ENCODE results near the gene ARAP2. TPM values are rescaled to one million over a fixed set of nuclear protein-coding genes. Genes with fewer than 3 reads are reported as not detected.
"Not testable (repeated sequence)": the region's sequence is repeated elsewhere in the genome, so short reads cannot be mapped to it uniquely, and the experiment has no call there.

The ARAP2 gene
- total and polyA plus RNA-seq, 4 donors: 0.26 to 22.7 (median 12.5) TPM

DNA sequence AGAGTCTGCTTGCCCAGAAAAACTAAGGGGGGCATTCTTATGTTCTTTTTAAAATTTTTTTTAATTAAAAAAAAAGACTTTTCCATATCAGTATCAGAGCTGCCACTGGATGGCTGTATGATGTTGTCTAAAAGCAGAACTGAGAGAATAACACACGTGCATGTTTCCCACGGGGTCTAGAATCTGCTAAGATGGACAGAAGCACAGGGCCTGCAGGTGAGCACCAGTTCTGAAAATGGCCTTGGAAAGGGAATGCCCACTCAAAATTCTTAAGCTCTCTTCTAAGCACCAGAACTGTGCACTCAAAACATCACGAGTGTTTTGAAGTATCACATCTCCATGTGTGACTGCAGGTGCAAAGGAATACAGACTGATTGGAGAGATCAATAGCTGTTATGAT is 61.1 kb downstream of the ARAP2 start:
- H3K4me1 ChIP-seq (ENCODE audit: control insufficient read depth in 1 of 2, insufficient read depth in 2 of 2, low read length in 2 of 2): no peaks in the 10 kb centered on the region
- ATAC-seq (ENCODE audit: low FRiP score): no peak
- no peaks in the 10 kb centered on the region for H3K27me3 ChIP-seq (ENCODE audit: control insufficient read depth in 1 of 2, insufficient read depth in 2 of 2, low read length in 1 of 2)
- intact Hi-C loops (cut with DNase I): no loop called here
- no peak for DNase-seq
- no peaks in the 10 kb centered on the region for H3K36me3 ChIP-seq (ENCODE audit: control insufficient read depth in 1 of 2, insufficient read depth in 2 of 2, low read length in 1 of 2)
- H3K27ac ChIP-seq (ENCODE audit: low read depth in 1 of 2, low read length in 2 of 2): no peak overlapping the region
- 87 to 88% methylated on average over 3 of the region's 3 CpGs for WGBS, 2 donors
- no peak overlapping the region for H3K4me3 ChIP-seq (ENCODE audit: low read length in 2 of 2)
- no peaks in the 10 kb centered on the region for H3K9me3 ChIP-seq (ENCODE audit: control insufficient read depth, low read length)

DNA sequence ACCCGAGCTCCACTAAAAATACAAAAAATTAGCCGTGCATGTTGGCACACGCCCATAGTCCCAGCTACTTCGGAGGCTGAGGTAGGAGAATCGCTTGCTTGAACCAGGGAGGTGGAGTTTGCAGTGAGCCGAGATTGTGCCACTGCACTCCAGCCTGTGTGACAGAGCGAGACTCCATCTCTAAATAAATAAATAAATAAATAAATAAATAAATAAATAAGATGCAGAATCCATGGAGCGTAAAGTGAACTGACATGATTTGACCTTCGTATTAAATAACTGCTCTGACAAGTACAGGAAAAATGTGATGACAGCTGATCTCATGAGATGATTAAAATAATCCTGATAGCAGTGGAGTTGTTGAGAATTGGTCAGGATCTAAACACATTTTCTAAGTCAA is 62.0 kb downstream of the ARAP2 start:
- ATAC-seq (ENCODE audit: low FRiP score); H3K27ac ChIP-seq (ENCODE audit: low read depth in 1 of 2, low read length in 2 of 2); H3K27me3 ChIP-seq (ENCODE audit: control insufficient read depth in 1 of 2, insufficient read depth in 2 of 2, low read length in 1 of 2); DNase-seq; H3K4me3 ChIP-seq (ENCODE audit: low read length in 2 of 2); H3K9me3 ChIP-seq (ENCODE audit: control insufficient read depth, low read length); H3K4me1 ChIP-seq (ENCODE audit: control insufficient read depth in 1 of 2, insufficient read depth in 2 of 2, low read length in 2 of 2); H3K36me3 ChIP-seq (ENCODE audit: control insufficient read depth in 1 of 2, insufficient read depth in 2 of 2, low read length in 1 of 2); intact Hi-C loops (cut with DNase I): not testable (repeated sequence)
- 85 to 95% methylated on average over 9 of the region's 9 CpGs for WGBS, 2 donors

DNA sequence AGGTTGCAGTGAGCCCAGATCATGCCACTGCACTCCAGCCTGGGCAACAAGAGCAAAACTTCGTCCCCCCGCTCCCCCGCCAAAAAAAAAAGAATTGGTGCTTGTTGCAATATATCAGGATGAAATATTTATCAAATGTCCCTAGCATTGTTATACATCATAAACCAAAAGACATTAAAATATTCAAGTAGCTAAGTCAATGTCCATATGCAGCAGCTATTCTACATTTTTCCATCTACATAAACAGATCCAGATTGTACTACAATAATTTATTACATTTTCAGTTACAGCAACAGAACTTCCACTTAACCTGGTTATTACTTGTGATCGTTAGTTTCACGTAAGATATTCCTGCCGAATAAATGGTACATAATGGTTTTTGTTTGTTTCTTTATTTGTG is 64.1 kb downstream of the ARAP2 start:
- H3K27me3 ChIP-seq (ENCODE audit: control insufficient read depth in 1 of 2, insufficient read depth in 2 of 2, low read length in 1 of 2): no peaks in the 10 kb centered on the region
- DNase-seq (no peak), ATAC-seq (ENCODE audit: low FRiP score) (no peak)

DNA sequence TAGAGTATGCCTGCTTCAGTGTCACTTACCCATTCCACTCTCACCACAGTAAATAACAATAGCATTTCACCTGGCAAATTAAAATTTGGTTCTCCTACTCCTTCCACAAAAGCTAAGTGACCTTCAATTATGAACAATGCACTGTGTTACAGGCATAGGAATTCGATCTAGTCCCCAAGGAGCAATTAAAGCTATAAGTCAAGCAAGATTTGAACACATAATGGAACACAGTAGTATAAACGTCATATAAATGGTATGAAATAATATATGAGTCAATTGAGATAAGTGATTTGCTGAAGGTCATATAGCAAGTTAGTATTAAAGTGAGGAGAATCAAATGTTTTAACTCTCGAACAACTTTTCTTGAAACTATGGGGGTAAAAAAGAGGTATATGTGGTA is 65.8 kb downstream of the ARAP2 start:
- H3K9me3 ChIP-seq (ENCODE audit: control insufficient read depth, low read length): no peaks in the 10 kb centered on the region
- ATAC-seq (ENCODE audit: low FRiP score): no peak
- no peak overlapping the region for H3K4me3 ChIP-seq (ENCODE audit: low read length in 2 of 2)
- intact Hi-C loops (cut with DNase I): no loop called here
- no peak for DNase-seq
- H3K27ac ChIP-seq (ENCODE audit: low read depth in 1 of 2, low read length in 2 of 2): no peak overlapping the region
- no peaks in the 10 kb centered on the region for H3K27me3 ChIP-seq (ENCODE audit: control insufficient read depth in 1 of 2, insufficient read depth in 2 of 2, low read length in 1 of 2)
- WGBS, 2 donors: 26 to 49% methylated on average over 3 of the region's 3 CpGs
- H3K4me1 ChIP-seq (ENCODE audit: control insufficient read depth in 1 of 2, insufficient read depth in 2 of 2, low read length in 2 of 2): no peaks in the 10 kb centered on the region
- no peaks in the 10 kb centered on the region for H3K36me3 ChIP-seq (ENCODE audit: control insufficient read depth in 1 of 2, insufficient read depth in 2 of 2, low read length in 1 of 2)

More for the DNA sequence above, 64.1 kb downstream of the ARAP2 start:
- Histone ChIP-seq H3K27ac (ENCODE audit: low read depth in 1 of 2, low read length in 2 of 2) (no peak overlapping the region), H3K9me3 (ENCODE audit: control insufficient read depth, low read length) (no peaks in the 10 kb centered on the region), H3K4me3 (ENCODE audit: low read length in 2 of 2) (no peak overlapping the region), H3K36me3 (ENCODE audit: control insufficient read depth in 1 of 2, insufficient read depth in 2 of 2, low read length in 1 of 2) (no peaks in the 10 kb centered on the region), H3K4me1 (ENCODE audit: control insufficient read depth in 1 of 2, insufficient read depth in 2 of 2, low read length in 2 of 2) (no peaks in the 10 kb centered on the region)
- intact Hi-C loops (cut with DNase I): no loop called here
- WGBS, 2 donors: 94 to 95% methylated on average over 6 of the region's 6 CpGs

DNA sequence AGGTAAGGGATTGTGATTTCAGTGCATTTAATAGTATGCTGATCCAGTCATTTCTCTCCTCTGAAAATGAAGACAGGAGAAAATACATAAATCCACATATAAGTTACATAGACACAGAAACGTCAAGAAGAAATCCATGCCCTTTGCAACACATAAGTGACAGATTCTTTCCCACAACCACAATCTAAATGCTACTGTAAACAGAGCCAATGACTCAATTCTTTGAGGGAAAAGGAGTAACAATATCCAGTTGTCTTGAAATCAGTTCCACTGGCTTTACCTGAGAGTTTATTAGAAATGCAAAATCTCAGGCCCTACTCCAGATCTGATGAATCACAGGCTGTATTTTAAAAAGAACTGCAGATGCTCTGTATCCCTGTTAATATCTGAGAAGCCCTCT is 66.4 kb downstream of the ARAP2 start:
- H3K36me3 ChIP-seq (ENCODE audit: control insufficient read depth in 1 of 2, insufficient read depth in 2 of 2, low read length in 1 of 2): no peaks in the 10 kb centered on the region
- intact Hi-C loops (cut with DNase I): no loop called here
- WGBS, 2 donors: 48 to 64% methylated on average over 1 of the region's 1 CpG
- no peaks in the 10 kb centered on the region for H3K4me1 ChIP-seq (ENCODE audit: control insufficient read depth in 1 of 2, insufficient read depth in 2 of 2, low read length in 2 of 2)
- no peak overlapping the region for H3K4me3 ChIP-seq (ENCODE audit: low read length in 2 of 2)
- DNase-seq: no peak
- H3K27ac ChIP-seq (ENCODE audit: low read depth in 1 of 2, low read length in 2 of 2): no peak overlapping the region
- H3K9me3 ChIP-seq (ENCODE audit: control insufficient read depth, low read length): no peaks in the 10 kb centered on the region
- no peaks in the 10 kb centered on the region for H3K27me3 ChIP-seq (ENCODE audit: control insufficient read depth in 1 of 2, insufficient read depth in 2 of 2, low read length in 1 of 2)
- no peak for ATAC-seq (ENCODE audit: low FRiP score)

DNA sequence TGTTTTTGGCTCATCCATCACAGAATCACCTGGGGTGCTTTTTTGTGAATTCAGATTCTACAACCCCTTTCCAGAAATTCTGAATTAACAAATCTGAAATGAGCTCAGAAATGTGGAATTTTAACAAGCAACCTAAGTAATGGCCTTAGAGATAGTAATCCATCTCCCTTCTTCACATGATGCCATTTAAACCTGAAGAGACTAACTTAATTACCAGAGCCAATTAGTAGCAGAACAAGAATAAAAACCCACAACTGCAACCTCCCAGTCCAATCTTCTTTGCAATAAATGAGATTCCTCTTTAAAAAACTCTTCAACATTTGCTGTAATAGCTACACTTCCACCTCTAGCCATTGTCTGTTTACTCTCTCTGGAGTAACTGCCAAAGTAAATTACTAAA is 69.7 kb downstream of the ARAP2 start:
- intact Hi-C loops (cut with DNase I): no loop called here

DNA sequence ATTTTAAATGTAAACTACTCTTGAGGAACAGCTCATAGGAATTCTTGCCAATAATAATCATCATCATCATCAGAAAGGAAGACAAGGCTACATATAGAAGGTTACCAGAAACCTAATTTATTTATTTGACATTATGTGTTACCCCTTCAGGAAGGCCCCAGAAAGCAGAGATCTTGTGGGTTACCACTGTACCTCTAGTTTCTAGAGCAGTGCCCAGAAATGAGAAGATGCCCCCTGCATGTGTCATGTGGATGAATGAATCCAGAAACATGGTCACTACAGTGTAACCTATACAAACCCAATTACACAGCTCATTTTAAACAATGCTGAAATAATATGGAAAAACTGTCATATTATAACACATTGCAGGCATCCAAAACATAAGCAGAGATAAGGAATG is 70.4 kb downstream of the ARAP2 start:
- DNase-seq: no peak
- H3K9me3 ChIP-seq (ENCODE audit: control insufficient read depth, low read length): no peaks in the 10 kb centered on the region
- no peaks in the 10 kb centered on the region for H3K27me3 ChIP-seq (ENCODE audit: control insufficient read depth in 1 of 2, insufficient read depth in 2 of 2, low read length in 1 of 2)
- H3K36me3 ChIP-seq (ENCODE audit: control insufficient read depth in 1 of 2, insufficient read depth in 2 of 2, low read length in 1 of 2): no peaks in the 10 kb centered on the region
- ATAC-seq (ENCODE audit: low FRiP score): no peak
- intact Hi-C loops (cut with DNase I): no loop called here
- H3K27ac ChIP-seq (ENCODE audit: low read depth in 1 of 2, low read length in 2 of 2): no peak overlapping the region
- no peak overlapping the region for H3K4me3 ChIP-seq (ENCODE audit: low read length in 2 of 2)
- H3K4me1 ChIP-seq (ENCODE audit: control insufficient read depth in 1 of 2, insufficient read depth in 2 of 2, low read length in 2 of 2): no peaks in the 10 kb centered on the region

More for the DNA sequence above, 69.7 kb downstream of the ARAP2 start:
- no peaks in the 10 kb centered on the region for H3K36me3 ChIP-seq (ENCODE audit: control insufficient read depth in 1 of 2, insufficient read depth in 2 of 2, low read length in 1 of 2)
- DNase-seq: no peak
- H3K27me3 ChIP-seq (ENCODE audit: control insufficient read depth in 1 of 2, insufficient read depth in 2 of 2, low read length in 1 of 2): no peaks in the 10 kb centered on the region
- H3K4me3 ChIP-seq (ENCODE audit: low read length in 2 of 2): no peak overlapping the region
- no peak for ATAC-seq (ENCODE audit: low FRiP score)
- no peak overlapping the region for H3K27ac ChIP-seq (ENCODE audit: low read depth in 1 of 2, low read length in 2 of 2)
- H3K4me1 ChIP-seq (ENCODE audit: control insufficient read depth in 1 of 2, insufficient read depth in 2 of 2, low read length in 2 of 2): no peaks in the 10 kb centered on the region
- H3K9me3 ChIP-seq (ENCODE audit: control insufficient read depth, low read length): no peaks in the 10 kb centered on the region

DNA sequence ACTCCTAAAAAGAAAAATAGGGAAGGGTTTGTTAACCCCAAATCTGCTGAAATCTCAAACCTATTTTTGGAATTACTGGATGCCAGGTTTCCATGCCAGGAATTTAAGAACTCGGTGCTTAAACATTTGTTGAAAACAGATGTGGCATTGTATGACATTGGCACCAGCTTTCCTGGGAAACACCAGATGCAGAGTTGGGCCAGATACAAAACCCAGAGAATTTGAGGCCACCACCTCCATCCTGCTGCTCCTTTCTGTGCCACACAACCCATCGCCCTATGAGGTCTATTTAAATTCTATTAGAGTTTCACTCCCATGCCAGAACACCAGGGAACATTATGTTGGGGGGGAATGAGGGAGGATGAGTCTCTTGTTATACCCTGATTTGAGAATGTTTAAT is 71.7 kb downstream of the ARAP2 start:
- Histone ChIP-seq H3K9me3 (ENCODE audit: control insufficient read depth, low read length) (no peaks in the 10 kb centered on the region), H3K36me3 (ENCODE audit: control insufficient read depth in 1 of 2, insufficient read depth in 2 of 2, low read length in 1 of 2) (no peaks in the 10 kb centered on the region), H3K27me3 (ENCODE audit: control insufficient read depth in 1 of 2, insufficient read depth in 2 of 2, low read length in 1 of 2) (no peaks in the 10 kb centered on the region), H3K4me3 (ENCODE audit: low read length in 2 of 2) (no peak overlapping the region), H3K27ac (ENCODE audit: low read depth in 1 of 2, low read length in 2 of 2) (no peak overlapping the region), H3K4me1 (ENCODE audit: control insufficient read depth in 1 of 2, insufficient read depth in 2 of 2, low read length in 2 of 2) (no peaks in the 10 kb centered on the region)
- WGBS, 2 donors: 29 to 41% methylated on average over 2 of the region's 2 CpGs
- intact Hi-C loops (cut with DNase I): no loop called here
- DNase-seq (no peak), ATAC-seq (ENCODE audit: low FRiP score) (no peak)

DNA sequence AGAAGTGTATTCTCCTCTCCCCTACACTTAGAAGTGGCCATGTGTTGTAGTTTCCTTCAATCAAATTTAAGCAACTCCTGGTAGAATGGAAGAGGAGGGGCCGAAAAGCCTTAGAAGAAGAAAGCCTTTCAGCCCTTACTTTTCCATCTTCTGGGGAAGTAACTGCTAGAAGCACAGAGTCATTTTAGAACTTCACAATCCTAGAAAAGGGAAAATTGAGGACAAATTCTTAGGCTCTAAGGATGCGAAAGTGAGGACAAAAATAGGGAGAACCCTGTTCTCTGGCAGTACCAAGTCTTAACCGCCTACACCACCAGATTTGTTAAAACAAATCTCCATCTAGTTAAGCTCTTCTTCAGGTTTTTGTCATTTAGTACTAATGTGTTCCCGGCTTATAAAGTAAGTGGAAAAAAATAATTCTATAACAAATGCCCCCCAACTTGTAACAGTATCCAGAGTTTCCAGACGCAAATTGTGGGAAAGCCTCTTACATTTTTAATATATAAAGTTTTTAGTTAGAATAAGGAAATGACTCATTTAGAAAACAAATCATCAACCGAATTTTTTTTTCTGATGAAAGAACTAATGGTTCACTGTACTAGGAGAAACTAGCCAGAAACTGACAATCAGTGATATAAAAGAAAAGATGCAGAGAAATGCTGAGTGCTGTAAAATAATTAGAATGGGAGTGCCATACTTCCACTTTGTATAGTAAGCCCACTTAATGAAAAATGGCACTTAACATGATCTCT is 76.0 kb downstream of the ARAP2 start:
- no peaks in the 10 kb centered on the region for H3K36me3 ChIP-seq (ENCODE audit: control insufficient read depth in 1 of 2, insufficient read depth in 2 of 2, low read length in 1 of 2)
- H3K4me3 ChIP-seq (ENCODE audit: low read length in 2 of 2): no peak overlapping the region
- ATAC-seq (ENCODE audit: low FRiP score) (no peak), DNase-seq (no peak)
- no peaks in the 10 kb centered on the region for H3K9me3 ChIP-seq (ENCODE audit: control insufficient read depth, low read length)
- intact Hi-C loops (cut with DNase I): no loop called here
- no peaks in the 10 kb centered on the region for H3K27me3 ChIP-seq (ENCODE audit: control insufficient read depth in 1 of 2, insufficient read depth in 2 of 2, low read length in 1 of 2)
- H3K4me1 ChIP-seq (ENCODE audit: control insufficient read depth in 1 of 2, insufficient read depth in 2 of 2, low read length in 2 of 2): no peaks in the 10 kb centered on the region
- WGBS, 2 donors: 53% methylated on average over 6 of the region's 6 CpGs
- H3K27ac ChIP-seq (ENCODE audit: low read depth in 1 of 2, low read length in 2 of 2): no peak overlapping the region
